GM19351 (cell line): Measurements from ENCODE around the gene PJVK.
"Not testable (repeated sequence)": the region's sequence is repeated elsewhere in the genome, so short reads cannot be mapped to it uniquely, and the experiment has no call there.

Experiments used
- ATAC-seq: cut with Tn5 transposase; IDR thresholded peaks from one replicate; pipeline ENCODE4 v1.9.1; 2021; ENCODE audit warnings: mild to moderate bottlenecking, moderate library complexity; ENCODE audit not compliant: unreplicated experiment

The PJVK gene

GRCh38 chr2:178429336-178429735, 21.8 kb upstream of the PJVK start:
- ATAC-seq = no peak

- no peak for ATAC-seq
Measured at GRCh38 chr2:178436662-178437061, 14.5 kb upstream of the PJVK start.

GRCh38 chr2:178441426-178441825, 9.8 kb upstream of the PJVK start:
- ATAC-seq = no peak

- ATAC-seq = no peak
Measured at GRCh38 chr2:178448968-178449661, 2.1 kb upstream of the PJVK start.

- no peak for ATAC-seq
Measured at GRCh38 chr2:178449700-178450523, 1.3 kb upstream of the PJVK start.

- peak; percentile 52 for ATAC-seq
Measured at GRCh38 chr2:178450524-178450773, 729 bp upstream of the PJVK start.

GRCh38 chr2:178452334-178452733, 1.2 kb downstream of the PJVK start:
- no peak for ATAC-seq

- no peak for ATAC-seq
Measured at GRCh38 chr2:178452870-178453269, 1.7 kb downstream of the PJVK start.

- ATAC-seq = no peak
Measured at GRCh38 chr2:178455947-178456346, 4.8 kb downstream of the PJVK start.

GRCh38 chr2:178457390-178457886, 6.3 kb downstream of the PJVK start:
- no peak for ATAC-seq

- no peak for ATAC-seq
Measured at GRCh38 chr2:178469219-178469849, 18.2 kb downstream of the PJVK start.

GRCh38 chr2:178471313-178471712, 20.1 kb downstream of the PJVK start:
- ATAC-seq = not testable (repeated sequence)

GRCh38 chr2:178473373-178473772, 22.2 kb downstream of the PJVK start:
- ATAC-seq = no peak

- no peak for ATAC-seq
Measured at GRCh38 chr2:178473931-178474330, 22.8 kb downstream of the PJVK start.

- no peak for ATAC-seq
Measured at GRCh38 chr2:178474560-178474959, 23.4 kb downstream of the PJVK start.

GRCh38 chr2:178476477-178476876, 25.3 kb downstream of the PJVK start:
- ATAC-seq = no peak

GRCh38 chr2:178477443-178478129, 26.4 kb downstream of the PJVK start:
- ATAC-seq = no peak

- no peak for ATAC-seq
Measured at GRCh38 chr2:178478130-178478438, 26.9 kb downstream of the PJVK start.

- peak; percentile 42 for ATAC-seq
Measured at GRCh38 chr2:178478439-178479274, 27.5 kb downstream of the PJVK start, which contains the start of gene FKBP7. Gene FKBP7 (minus strand): TSS chr2:178478600. CDS start chr2:178478499, 101 bp downstream.

- no peak for ATAC-seq
Measured at GRCh38 chr2:178479275-178479616, 28.1 kb downstream of the PJVK start.
